ENCODE data around the gene CD2. TPM values are rescaled to one million over a fixed set of nuclear protein-coding genes. Genes with fewer than 3 reads are reported as not detected.

CD2 gene
- total and polyA plus RNA-seq, 2 of the 8 experiments (the other 6 are each of a cell fraction or from before 2014, with no cell fraction given): not detected

GRCh38 chr1:116764466-116764898, 10.3 kb downstream of the CD2 start:
- DNase-seq (ENCODE audit: low read depth in 1 of 2, low spot score in 2 of 2) (no peak), FAIRE-seq (no peak)
- Histone ChIP-seq H3K14ac (ENCODE audit: insufficient read length) (no peak overlapping the region), H3K36me3 (ENCODE audit: control insufficient read depth in 2 of 4, insufficient read depth in 4 of 4, low read length in 3 of 4) (no peaks in the 10 kb centered on the region), H3K4ac (replicated peaks; ENCODE audit: insufficient read length, low read depth, low read length) (no peak overlapping the region), H3K27me3 (replicated peaks in 1 of 4; ENCODE audit: control insufficient read depth in 3 of 4, extremely low read depth in 1 of 4, insufficient read depth in 3 of 4, low read length in 3 of 4) (no peaks in the 10 kb centered on the region), H2AFZ (ENCODE audit: low read length) (no peak overlapping the region), H3K4me1 (replicated peaks in 1 of 4; ENCODE audit: control insufficient read depth in 3 of 4, insufficient read depth in 4 of 4, low read length in 3 of 4) (no peaks in the 10 kb centered on the region), H2BK20ac (ENCODE audit: low read length) (no peak overlapping the region), H3K56ac (replicated peaks; ENCODE audit: insufficient read length, low read depth, low read length) (no peak overlapping the region), H3K9me3 (ENCODE audit: insufficient read depth in 2 of 2, low read depth in 1 of 2, low read length in 1 of 2) (no peaks in the 10 kb centered on the region), H2AK5ac (ENCODE audit: low read depth, low read length) (no peak overlapping the region), H2BK5ac (ENCODE audit: low read depth, low read length) (no peak overlapping the region), H4K91ac (replicated peaks; ENCODE audit: insufficient read length, low read length) (no peak overlapping the region), H2BK15ac (ENCODE audit: low read length) (no peak overlapping the region; the same call in 1 of the 2 replicates), H2BK120ac (replicated peaks; ENCODE audit: low read depth, low read length) (no peak overlapping the region), H3K4me2 (ENCODE audit: insufficient read depth in 1 of 2, low read depth in 2 of 2, low read length in 2 of 2) (no peak overlapping the region), H3K79me2 (ENCODE audit: control insufficient read depth in 1 of 2, insufficient read depth in 2 of 2, low read length in 2 of 2) (no peaks in the 10 kb centered on the region), H4K8ac (ENCODE audit: extremely low read depth, insufficient read depth, low read length) (no peak overlapping the region), H3K18ac (ENCODE audit: extremely low read depth, low read length) (no peak overlapping the region), H4K5ac (ENCODE audit: insufficient read length, low read depth, low read length) (no peak overlapping the region), H3K4me3 (ENCODE audit: extremely low read depth in 1 of 4, insufficient read depth in 2 of 4, low read depth in 3 of 4, low read length in 4 of 4) (no peak overlapping the region), H3K27ac (ENCODE audit: low read depth, low read length) (no peak overlapping the region), H3K9ac (replicated peaks in 1 of 4; ENCODE audit: extremely low read depth in 1 of 4, low read depth in 3 of 4, low read length in 3 of 4) (no peak overlapping the region), H2BK12ac (ENCODE audit: low read depth, low read length) (no peak overlapping the region), H3K79me1 (ENCODE audit: low read depth, low read length) (no peaks in the 10 kb centered on the region), H4K20me1 (replicated peaks in 1 of 2; ENCODE audit: control insufficient read depth in 1 of 2, insufficient read depth in 2 of 2, low read length in 2 of 2) (no peaks in the 10 kb centered on the region), H3K23me2 (ENCODE audit: low read depth, low read length) (no peaks in the 10 kb centered on the region), H3K23ac (ENCODE audit: insufficient read length) (no peak overlapping the region)
- POLR2A ChIA-PET (ENCODE audit: partially characterized antibody): no interaction called here
- WGBS, 2 experiments (ENCODE audit: extremely low coverage in 1 of 2, insufficient coverage in 1 of 2, insufficient read length in 1 of 2, insufficient replicate concordance in 2 of 2, low coverage in 1 of 2, low lambda C conversion rate in 2 of 2, missing lambda C conversion rate in 1 of 2): 90% methylated on average over 5 of the region's 5 CpGs; no CpG with 5 or more reads in 1 of the 2 experiments
- CTCF ChIA-PET (ENCODE audit: partially characterized antibody): interaction anchor here (0.7 to 4.8 kb wide), 60 partner anchors 9 to 330 kb away, joined by 3 to 47 read pairs (median 4); partner anchors contain the start of gene CD2
- no peak for TF ChIP-seq KDM1A (IDR thresholded peaks at IDR 0.05; ENCODE audit: borderline replicate concordance, low read length)
- TF ChIP-seq RXRA (IDR thresholded peaks at IDR 0.05; ENCODE audit: insufficient read depth, low read depth, low read length): no peak
- TF ChIP-seq TBP (IDR thresholded peaks at IDR 0.05; ENCODE audit: low read depth, low read length): no peak
- TF ChIP-seq CHD2 (IDR thresholded peaks at IDR 0.05; ENCODE audit: low read length): no peak
- no peak for TF ChIP-seq NRF1 (IDR thresholded peaks at IDR 0.05; ENCODE audit: low read depth, low read length)
- TF ChIP-seq KDM5A (IDR thresholded peaks at IDR 0.05; ENCODE audit: low read length): no peak
- TF ChIP-seq SAP30 (IDR thresholded peaks at IDR 0.05; ENCODE audit: insufficient read depth, insufficient replicate concordance, low read length): no peak
- TF ChIP-seq, protein P1, sequence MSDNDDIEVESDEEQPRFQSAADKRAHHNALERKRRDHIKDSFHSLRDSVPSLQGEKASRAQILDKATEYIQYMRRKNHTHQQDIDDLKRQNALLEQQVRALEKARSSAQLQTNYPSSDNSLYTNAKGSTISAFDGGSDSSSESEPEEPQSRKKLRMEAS (IDR thresholded peaks at IDR 0.05): no peak
- TF ChIP-seq ASH2L (IDR thresholded peaks at IDR 0.05; ENCODE audit: low read length): no peak
- TF ChIP-seq PHF8 (conservative IDR thresholded peaks at IDR 0.05; ENCODE audit: low read depth, low read length): no peak
- no peak for TF ChIP-seq HDAC2 (IDR thresholded peaks at IDR 0.05; ENCODE audit: borderline replicate concordance in 1 of 2, low read depth in 2 of 2, low read length in 2 of 2)
- no peak for TF ChIP-seq EGR1 (IDR thresholded peaks at IDR 0.05; ENCODE audit: borderline replicate concordance, low read depth, low read length)
- no peak for TF ChIP-seq MAFK (IDR thresholded peaks at IDR 0.05; ENCODE audit: low read depth, low read length)
- TF ChIP-seq, protein P2, sequence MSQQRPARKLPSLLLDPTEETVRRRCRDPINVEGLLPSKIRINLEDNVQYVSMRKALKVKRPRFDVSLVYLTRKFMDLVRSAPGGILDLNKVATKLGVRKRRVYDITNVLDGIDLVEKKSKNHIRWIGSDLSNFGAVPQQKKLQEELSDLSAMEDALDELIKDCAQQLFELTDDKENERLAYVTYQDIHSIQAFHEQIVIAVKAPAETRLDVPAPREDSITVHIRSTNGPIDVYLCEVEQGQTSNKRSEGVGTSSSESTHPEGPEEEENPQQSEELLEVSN (IDR thresholded peaks at IDR 0.05): no peak

Data from H1 (cell line).